Measurements from ENCODE around the gene GGACT.

Gene GGACT

GRCh38 chr13:100545684-100546061 lies 42.9 kb downstream of the GGACT start:
- no peak for DNase-seq

- DNase-seq: no peak
Observed at GRCh38 chr13:100544866-100545683, 43.5 kb downstream of the GGACT start.

DNA sequence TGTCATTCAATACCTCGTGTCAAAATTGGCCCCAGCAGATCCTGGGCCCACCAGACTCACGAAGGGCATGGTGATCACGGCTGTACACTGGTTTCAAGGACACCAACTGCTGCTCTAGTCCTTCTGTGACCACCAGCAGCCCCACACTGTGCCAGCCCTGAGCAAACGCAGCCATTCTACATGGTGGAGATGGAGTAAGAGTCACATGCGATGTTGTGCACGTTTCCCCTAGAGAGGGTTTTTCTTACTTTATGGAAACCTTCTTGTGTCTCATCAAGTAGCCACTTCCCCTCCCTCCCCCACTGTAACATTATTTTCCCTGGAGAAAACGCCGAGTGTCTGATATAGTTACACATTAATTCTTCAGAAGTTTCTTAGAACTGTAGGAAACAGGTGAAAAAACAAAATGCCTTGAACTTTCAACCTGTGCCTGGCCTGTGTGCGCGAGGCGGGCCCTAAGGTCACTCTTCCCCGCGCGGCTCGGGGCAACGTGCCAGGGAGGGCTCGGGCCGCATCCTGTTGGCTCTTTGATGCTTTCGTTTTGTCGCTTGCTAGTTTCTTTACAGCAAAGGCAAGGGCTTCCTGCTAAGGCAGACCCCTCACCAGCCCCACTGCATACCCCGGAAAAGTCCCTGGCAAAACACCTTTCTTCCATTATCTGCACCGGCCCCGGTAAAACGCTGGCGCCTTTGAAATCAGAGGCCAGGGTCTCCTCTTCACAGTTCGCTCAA lies 44.6 kb downstream of the GGACT start:
- no peak for DNase-seq

GRCh38 chr13:100542826-100543156 lies 45.8 kb downstream of the GGACT start:
- no peak for DNase-seq

- no peak for DNase-seq
Observed at GRCh38 chr13:100541897-100542825, 46.4 kb downstream of the GGACT start.

DNA sequence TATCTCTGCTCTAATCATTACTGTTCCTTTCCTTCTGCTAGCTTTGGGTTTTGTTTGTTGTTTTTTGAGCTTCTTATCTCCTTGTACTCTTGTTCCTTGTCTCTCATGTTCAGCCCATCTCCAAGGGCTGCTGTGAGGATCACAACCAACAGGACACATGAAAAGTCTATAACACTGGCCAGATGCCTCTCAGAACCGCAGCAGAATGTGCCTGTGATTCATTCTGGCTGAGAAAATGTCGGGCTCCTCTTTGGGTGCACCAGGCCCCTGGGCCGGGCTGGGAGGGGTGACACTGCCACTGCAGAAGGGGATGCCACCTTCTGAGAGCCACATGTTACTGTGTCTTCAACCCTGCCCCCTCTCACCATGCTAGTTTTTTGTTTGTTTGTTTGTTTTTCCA lies 48.0 kb downstream of the GGACT start:
- DNase-seq: no peak

- DNase-seq: no peak
Observed at GRCh38 chr13:100537951-100538462, 50.6 kb downstream of the GGACT start.

GRCh38 chr13:100537486-100537885 lies 51.1 kb downstream of the GGACT start:
- no peak for DNase-seq

DNA sequence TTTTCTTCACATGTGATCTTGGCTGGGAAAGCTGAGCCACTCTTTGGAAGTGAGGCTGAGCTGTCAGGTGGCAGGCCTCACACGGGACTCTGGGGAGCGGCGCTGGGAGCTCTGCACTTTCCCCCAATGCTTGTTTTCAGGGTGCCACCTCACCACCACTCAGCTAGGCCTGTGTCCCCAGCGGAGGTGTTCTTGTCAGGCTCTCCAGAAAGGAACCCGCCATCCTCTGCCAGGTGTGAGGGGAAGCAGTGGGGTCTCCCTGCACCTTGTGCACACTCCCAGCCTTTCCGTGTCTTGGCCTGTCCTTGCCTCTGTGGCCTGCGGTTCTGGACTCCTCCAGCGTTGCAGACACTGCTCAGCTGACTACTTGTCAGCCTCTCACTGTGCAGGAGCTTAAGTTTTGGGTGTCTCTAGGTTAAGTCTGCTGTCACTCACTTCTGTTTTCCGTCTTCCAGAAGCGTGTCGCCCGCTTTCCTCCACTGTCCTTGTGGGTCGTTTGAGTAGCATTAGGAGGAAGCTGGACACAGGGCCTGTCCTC lies 51.9 kb downstream of the GGACT start:
- DNase-seq: no peak

DNA sequence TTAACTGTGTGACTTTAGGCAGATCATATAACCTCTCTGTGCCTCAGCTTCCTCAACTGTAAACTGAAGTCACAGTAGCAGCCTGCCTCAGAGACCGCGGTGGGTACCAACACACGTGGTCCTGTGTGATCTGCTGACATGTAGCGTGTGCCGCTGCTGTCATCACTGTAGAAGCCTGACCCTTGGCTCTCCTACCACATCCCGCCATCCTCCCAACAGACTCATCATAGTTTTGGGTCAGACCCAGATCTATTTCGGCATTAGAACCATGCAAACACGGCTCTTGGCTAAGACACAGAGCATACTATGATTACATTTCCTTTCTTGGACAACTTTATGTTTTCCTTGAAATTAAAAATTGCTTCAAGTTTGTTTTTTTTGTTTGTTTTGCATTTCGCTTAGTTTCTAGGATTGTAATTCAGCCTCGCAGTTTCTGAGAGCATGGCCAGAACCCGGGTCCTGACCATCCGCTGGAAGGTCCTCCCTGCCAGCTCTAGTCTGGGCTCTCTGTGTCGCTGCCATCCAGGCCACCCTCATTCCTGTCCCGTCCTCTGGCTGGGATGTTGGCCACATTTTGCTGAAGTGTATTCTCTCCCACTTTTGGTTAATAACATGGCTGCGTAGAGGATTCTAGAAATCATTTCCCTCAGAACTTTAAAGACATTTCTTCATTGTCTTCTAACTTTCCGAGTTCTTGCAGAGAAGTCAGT lies 53.0 kb downstream of the GGACT start:
- DNase-seq: no peak

GRCh38 chr13:100534911-100535310 lies 53.7 kb downstream of the GGACT start:
- no peak for DNase-seq

- no peak for DNase-seq
Observed at GRCh38 chr13:100534147-100534843, 54.3 kb downstream of the GGACT start.

- no peak for DNase-seq
Observed at GRCh38 chr13:100533588-100534041, 55.0 kb downstream of the GGACT start.

DNA sequence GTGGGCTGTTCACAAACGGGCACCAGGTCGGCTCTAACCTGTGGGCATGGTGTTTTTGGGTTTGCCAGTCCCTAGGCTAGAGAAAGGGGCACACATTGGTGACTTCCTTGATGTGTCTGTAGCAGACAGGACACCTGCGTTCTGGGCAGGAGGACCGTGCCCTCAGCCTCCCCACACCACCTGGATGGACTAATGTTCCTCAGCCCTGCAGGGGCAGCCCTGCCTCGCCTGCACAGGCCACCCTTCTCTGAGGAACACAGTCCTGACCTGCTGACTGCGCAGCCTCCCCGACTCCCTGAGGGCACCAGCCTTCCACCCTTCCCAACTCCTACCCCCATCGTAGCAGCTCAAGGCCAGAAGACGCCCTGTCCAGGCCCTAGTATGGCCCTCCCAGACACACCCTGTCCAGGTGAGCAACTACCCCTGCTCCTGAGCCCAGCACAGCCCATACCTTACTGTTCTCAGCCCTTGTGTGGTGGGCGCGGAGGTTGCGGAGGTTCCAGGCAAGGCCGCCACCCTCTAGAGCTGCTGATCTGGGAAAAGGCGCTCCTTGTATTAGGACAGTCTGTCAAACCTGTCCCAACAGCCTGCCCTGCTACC lies 55.7 kb downstream of the GGACT start:
- no peak for DNase-seq

- DNase-seq: no peak
Observed at GRCh38 chr13:100532090-100532766, 56.4 kb downstream of the GGACT start.

DNA sequence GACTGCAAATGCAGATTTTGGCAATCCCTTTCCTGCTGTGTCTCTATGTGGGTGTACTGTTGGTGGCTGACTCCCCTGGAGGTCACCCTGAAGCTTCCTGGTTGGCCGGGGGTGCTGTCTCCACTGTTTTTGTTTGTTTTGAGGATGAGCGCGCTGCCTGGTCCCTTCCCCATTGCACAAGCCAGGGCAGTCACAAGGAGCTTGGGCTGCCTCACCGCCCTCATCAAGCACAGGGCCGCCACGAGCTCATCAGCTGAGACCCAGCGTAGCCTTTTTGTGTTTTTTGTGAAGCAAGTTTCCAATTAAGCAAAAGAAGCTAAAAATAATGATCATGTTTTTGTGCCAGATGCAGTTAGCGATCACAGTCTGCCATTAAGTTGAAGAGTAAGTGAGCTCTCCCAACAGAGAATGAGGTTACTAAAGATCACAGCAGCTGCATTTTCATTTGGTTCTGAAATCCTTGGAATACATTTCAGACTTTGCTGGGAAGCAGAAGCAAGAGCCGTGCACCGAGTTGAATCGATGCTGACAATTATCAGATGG lies 57.8 kb downstream of the GGACT start:
- DNase-seq: no peak

GRCh38 chr13:100529666-100530377 lies 58.8 kb downstream of the GGACT start:
- DNase-seq: no peak

DNA sequence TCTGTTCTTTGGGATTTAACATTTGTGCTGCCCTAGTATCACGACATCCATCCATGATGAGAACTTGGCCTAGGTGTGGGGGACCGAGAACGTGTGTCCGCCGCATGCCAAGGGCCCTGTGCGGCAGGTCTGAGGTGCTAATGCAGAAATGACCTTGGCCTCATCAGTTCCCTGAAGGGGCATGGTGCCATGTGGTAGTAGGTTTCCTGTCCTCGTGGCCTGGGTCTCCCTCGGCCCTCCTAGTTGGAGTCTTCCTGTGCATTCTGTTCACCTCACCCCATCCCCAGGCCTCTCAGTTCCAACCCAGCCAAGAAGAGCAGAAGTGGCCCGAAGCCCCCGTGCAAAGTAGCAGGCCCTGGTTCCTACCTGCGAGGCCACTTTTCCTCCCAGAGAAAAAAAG lies 59.8 kb downstream of the GGACT start:
- DNase-seq: no peak

DNA sequence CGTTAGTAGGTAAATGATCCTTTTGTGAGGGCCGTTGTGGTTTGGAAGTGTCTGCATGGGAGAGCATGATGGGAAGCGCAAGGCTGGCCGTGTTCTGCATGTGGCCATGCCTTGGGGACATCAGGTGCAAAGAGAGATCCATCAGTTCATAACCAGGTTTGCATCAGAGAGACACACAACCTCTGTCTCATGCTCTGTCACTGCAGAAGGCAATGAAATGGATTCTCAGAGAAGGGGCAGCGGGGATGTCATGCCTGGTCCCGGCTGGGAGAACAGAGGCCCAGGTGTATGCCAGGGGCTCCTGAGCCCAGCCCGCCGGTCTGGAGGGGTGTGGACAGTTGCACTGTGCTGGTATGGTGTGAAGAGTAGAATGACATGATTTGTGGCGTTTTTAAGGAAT lies 60.2 kb downstream of the GGACT start:
- DNase-seq: no peak
